HCT116 (cell line): ENCODE results near the gene C2orf81.

Experiments used
- EGR1 ChIP-seq: IDR thresholded peaks from 2 replicates; pipeline ENCODE4 v1.6.1; 2012; ENCODE audit warnings: low read depth
- POLR2A ChIP-seq: IDR thresholded peaks from 2 replicates; pipeline ENCODE4 v1.7.0; 2011; ENCODE audit warnings: borderline replicate concordance; ENCODE audit not compliant: insufficient read depth, insufficient read length; ENCODE audit errors: extremely low read depth
- TCF7L2 ChIP-seq: IDR thresholded peaks from 2 replicates; pipeline ENCODE4 v1.7.0; 2011; ENCODE audit warnings: borderline replicate concordance, inconsistent platforms; ENCODE audit not compliant: insufficient read depth, insufficient read length; ENCODE audit errors: extremely low read depth
- TF ChIP-seq, protein P1 (sequence below), 3 experiments: fragments of 200-600 bp in 1 of 3; sonication (generic) in 1 of 3; IDR thresholded peaks in 2 of 3; conservative IDR thresholded peaks in 1 of 3; 2 replicates each; pipeline ENCODE4 v1.5.1; 2012 to 2017; ENCODE audit warnings: low read depth in 2 of 3, low read length in 2 of 3, antibody characterized with exemption in 1 of 3, borderline replicate concordance in 1 of 3, control low read depth in 1 of 3, mild to moderate bottlenecking in 1 of 3, mixed read lengths in 1 of 3, mixed run types in 1 of 3, moderate library complexity in 1 of 3; ENCODE audit not compliant: insufficient read depth in 1 of 3

- TF ChIP-seq TCF7L2: peak; percentile 90
- TF ChIP-seq EGR1: no peak
- no peak for TF ChIP-seq POLR2A
- TF ChIP-seq, protein P1, sequence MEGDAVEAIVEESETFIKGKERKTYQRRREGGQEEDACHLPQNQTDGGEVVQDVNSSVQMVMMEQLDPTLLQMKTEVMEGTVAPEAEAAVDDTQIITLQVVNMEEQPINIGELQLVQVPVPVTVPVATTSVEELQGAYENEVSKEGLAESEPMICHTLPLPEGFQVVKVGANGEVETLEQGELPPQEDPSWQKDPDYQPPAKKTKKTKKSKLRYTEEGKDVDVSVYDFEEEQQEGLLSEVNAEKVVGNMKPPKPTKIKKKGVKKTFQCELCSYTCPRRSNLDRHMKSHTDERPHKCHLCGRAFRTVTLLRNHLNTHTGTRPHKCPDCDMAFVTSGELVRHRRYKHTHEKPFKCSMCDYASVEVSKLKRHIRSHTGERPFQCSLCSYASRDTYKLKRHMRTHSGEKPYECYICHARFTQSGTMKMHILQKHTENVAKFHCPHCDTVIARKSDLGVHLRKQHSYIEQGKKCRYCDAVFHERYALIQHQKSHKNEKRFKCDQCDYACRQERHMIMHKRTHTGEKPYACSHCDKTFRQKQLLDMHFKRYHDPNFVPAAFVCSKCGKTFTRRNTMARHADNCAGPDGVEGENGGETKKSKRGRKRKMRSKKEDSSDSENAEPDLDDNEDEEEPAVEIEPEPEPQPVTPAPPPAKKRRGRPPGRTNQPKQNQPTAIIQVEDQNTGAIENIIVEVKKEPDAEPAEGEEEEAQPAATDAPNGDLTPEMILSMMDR (IDR thresholded peaks at IDR 0.05 in 2 of 3, conservative IDR thresholded peaks at IDR 0.05 in 1 of 3; ENCODE audit: borderline replicate concordance in 1 of 3, insufficient read depth in 1 of 3, low read depth in 2 of 3, low read length in 2 of 3): 0 out of 6 replicates have a peak, but pooled peaks of 1 of the 3 experiments have one; percentile 3
Measured at GRCh38 chr2:74440378-74441169, 19.2 kb upstream of the C2orf81 start.
